Stomach smooth muscle (tissue), 2 donors: ENCODE measurements around the gene SLC25A20.

ENCODE experiments used
- H3K27ac ChIP-seq: one replicate; pipeline ENCODE4 v1.7.0; 2013; ENCODE audit warnings: mild to moderate bottlenecking, low read length, inconsistent platforms
- H3K27me3 ChIP-seq, 2 donors: one replicate each; pipeline ENCODE4 v1.7.0; 2013; ENCODE audit warnings: low read length in 2 of 2; ENCODE audit not compliant: insufficient read depth in 2 of 2, control insufficient read depth in 1 of 2
- H3K36me3 ChIP-seq, 2 donors: one replicate each; pipeline ENCODE4 v1.7.0; 2013; ENCODE audit warnings: low read length in 2 of 2; ENCODE audit not compliant: control insufficient read depth in 2 of 2, insufficient read depth in 2 of 2
- H3K4me1 ChIP-seq: one replicate; pipeline ENCODE4 v1.7.0; 2013; ENCODE audit warnings: low read length; ENCODE audit not compliant: control insufficient read depth, insufficient read depth
- H3K4me3 ChIP-seq, 2 donors: one replicate each; pipeline ENCODE4 v1.7.0; 2013; ENCODE audit warnings: low read length in 2 of 2
- H3K9ac ChIP-seq, 2 donors: one replicate each; pipeline ENCODE4 v1.7.0; 2013; ENCODE audit warnings: low read length in 2 of 2, mild to moderate bottlenecking in 1 of 2
- H3K9me3 ChIP-seq, 2 donors: one replicate each; pipeline ENCODE4 v1.7.0; 2013; ENCODE audit warnings: low read length in 2 of 2; ENCODE audit not compliant: control insufficient read depth in 2 of 2
- donor health status: healthy.
- donor health status: Pancreatic carcinoma.

SLC25A20 gene

GRCh38 chr3:48858709-48859108 lies 40.0 kb downstream of the SLC25A20 start:
- H3K36me3 ChIP-seq: peaks cover 21 to 35% of the 10 kb centered on the region in 2 donors
- no peak overlapping the region for H3K9ac ChIP-seq
- H3K27ac ChIP-seq: no peak overlapping the region
- H3K4me3 ChIP-seq: no peak overlapping the region
- H3K27me3 ChIP-seq: no peaks in the 10 kb centered on the region
- no peaks in the 10 kb centered on the region for H3K9me3 ChIP-seq
- H3K4me1 ChIP-seq: no peaks in the 10 kb centered on the region

GRCh38 chr3:48857641-48858040 lies 41.0 kb downstream of the SLC25A20 start:
- Histone ChIP-seq H3K27me3 (no peaks in the 10 kb centered on the region), H3K4me1 (no peaks in the 10 kb centered on the region), H3K9ac (no peak overlapping the region), H3K27ac (no peak overlapping the region), H3K9me3 (no peaks in the 10 kb centered on the region), H3K36me3 (peaks cover 20 to 33% of the 10 kb centered on the region in 2 donors), H3K4me3 (no peak overlapping the region)

- no peak overlapping the region for H3K9ac ChIP-seq
Measured at GRCh38 chr3:48856469-48856868, 42.2 kb downstream of the SLC25A20 start.

DNA sequence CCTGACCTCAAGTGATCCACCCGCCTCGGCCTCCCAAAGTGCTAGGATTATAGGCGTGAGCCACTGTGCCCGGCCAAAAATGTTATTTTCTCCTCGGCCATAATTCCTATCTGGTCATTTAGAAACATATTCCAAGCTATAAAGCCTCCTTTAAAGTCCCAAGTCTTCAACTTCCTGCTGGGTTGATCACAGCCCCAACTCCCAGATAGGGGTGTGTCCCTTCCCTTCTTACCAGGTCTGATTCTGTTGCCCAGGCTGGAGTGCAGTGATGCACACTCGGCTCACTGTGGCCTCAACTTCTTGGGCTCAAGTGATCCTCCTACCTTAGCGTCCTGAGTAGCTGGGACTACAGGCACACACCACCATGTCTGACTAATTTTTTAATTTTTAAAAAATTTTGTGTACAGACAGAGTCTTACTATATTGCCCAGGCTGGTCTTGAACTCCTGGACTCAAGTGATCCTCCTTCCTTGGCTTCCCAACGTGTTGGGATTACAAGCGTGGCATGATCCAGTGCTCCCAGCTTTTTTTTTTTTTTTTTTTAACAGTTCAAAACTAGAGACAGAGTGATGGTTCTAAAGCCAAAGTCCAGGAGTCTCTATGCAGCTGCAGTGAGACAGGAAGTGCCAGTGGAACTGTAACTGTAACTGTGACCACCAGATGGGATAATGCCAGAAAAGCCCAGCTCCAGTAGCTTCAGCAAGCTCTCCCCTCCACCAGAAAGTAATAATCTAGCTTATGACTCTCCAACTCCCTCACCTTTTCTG lies 42.8 kb downstream of the SLC25A20 start:
- Histone ChIP-seq H3K4me1 (no peaks in the 10 kb centered on the region), H3K9me3 (no peaks in the 10 kb centered on the region), H3K36me3 (peaks cover 13 to 30% of the 10 kb centered on the region in 2 donors), H3K9ac (no peak overlapping the region), H3K27me3 (no peaks in the 10 kb centered on the region), H3K27ac (no peak overlapping the region), H3K4me3 (no peak overlapping the region)

More at GRCh38 chr3:48856469-48856868, 42.2 kb downstream of the SLC25A20 start:
- no peaks in the 10 kb centered on the region for H3K9me3 ChIP-seq
- H3K36me3 ChIP-seq: peaks cover 13 to 30% of the 10 kb centered on the region in 2 donors
- no peak overlapping the region for H3K4me3 ChIP-seq
- no peak overlapping the region for H3K27ac ChIP-seq
- no peaks in the 10 kb centered on the region for H3K27me3 ChIP-seq
- no peaks in the 10 kb centered on the region for H3K4me1 ChIP-seq

DNA sequence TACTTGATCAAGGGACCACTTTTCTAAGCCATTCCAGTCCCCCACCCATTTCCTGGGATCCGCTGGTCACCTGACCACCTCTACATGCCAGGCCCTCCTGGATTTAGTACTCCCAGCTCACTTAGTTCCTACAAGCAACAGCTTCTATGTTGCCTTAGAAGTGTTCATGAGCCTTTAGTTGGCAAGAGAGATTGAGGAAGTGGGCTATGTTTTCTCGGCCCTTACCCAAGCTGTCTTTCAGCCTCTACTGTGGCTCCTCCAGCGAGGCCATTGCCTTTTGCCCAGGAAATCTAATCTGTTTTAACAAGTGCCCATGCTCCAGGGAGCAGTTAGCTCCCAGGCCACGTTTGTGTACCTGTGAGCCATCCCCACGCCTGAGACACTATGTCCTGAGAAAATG lies 46.5 kb downstream of the SLC25A20 start:
- no peaks in the 10 kb centered on the region for H3K9me3 ChIP-seq
- peaks cover 0 to 10% of the 10 kb centered on the region in 2 donors for H3K36me3 ChIP-seq
- no peak overlapping the region for H3K9ac ChIP-seq
- H3K4me1 ChIP-seq: peaks cover 5% of the 10 kb centered on the region
- no peak overlapping the region for H3K27ac ChIP-seq
- no peaks in the 10 kb centered on the region for H3K27me3 ChIP-seq
- no peak overlapping the region for H3K4me3 ChIP-seq

GRCh38 chr3:48851407-48851806 lies 47.3 kb downstream of the SLC25A20 start:
- H3K27ac ChIP-seq: no peak overlapping the region
- no peak overlapping the region for H3K9ac ChIP-seq
- no peaks in the 10 kb centered on the region for H3K9me3 ChIP-seq
- peaks cover 7% of the 10 kb centered on the region for H3K4me1 ChIP-seq
- H3K4me3 ChIP-seq: no peak overlapping the region
- peaks cover 0 to 4% of the 10 kb centered on the region in 2 donors for H3K36me3 ChIP-seq
- H3K27me3 ChIP-seq: no peaks in the 10 kb centered on the region

DNA sequence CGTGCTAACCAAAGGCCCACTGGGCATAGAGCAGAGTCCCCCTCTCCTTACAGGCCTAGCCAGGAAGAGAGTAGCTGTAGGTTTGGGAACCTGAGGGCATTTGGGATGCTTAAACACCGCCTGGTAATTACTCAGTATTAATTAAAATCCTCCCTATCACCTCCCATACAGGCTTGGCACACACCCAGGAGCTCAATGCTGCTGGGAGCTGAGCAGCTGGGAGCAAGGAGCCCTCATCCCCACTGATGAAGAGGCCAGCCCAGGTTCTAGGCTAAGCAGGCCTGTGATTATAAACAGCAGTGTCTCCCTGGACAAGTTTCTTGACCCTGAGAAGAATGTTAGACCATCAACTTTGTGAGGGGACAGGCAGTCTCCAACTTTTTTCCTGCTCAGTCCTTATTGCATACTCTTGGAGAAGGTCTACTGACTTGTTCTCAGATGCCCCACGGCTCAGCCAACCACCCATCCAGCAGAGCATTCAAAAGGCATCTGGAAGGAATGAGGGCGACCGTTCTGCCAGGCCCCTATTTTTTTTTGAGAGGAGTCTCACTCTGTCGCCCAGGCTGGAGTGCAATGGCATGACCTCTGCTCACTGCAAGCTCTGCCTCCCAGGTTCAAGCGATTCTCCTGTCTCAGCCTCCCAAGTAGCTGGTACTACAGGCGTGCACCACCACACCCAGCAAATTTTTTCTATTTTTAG lies 49.7 kb downstream of the SLC25A20 start:
- Histone ChIP-seq H3K27ac (no peak overlapping the region), H3K4me1 (peaks cover 18% of the 10 kb centered on the region), H3K9ac (no peak overlapping the region), H3K27me3 (no peaks in the 10 kb centered on the region), H3K9me3 (no peaks in the 10 kb centered on the region), H3K4me3 (no peak overlapping the region), H3K36me3 (peaks cover 0 to 4% of the 10 kb centered on the region in 2 donors)

GRCh38 chr3:48847504-48848423 lies 50.9 kb downstream of the SLC25A20 start, which contains the start of gene PRKAR2A:
PRKAR2A (minus strand) TSS chr3:48847874; CDS start chr3:48847596, 278 bp downstream.
- Histone ChIP-seq H3K4me1 (peaks cover 18% of the 10 kb centered on the region), H3K9ac (peak within 1 kb of the TSS; percentile 81 to 89), H3K9me3 (no peaks in the 10 kb centered on the region)

DNA sequence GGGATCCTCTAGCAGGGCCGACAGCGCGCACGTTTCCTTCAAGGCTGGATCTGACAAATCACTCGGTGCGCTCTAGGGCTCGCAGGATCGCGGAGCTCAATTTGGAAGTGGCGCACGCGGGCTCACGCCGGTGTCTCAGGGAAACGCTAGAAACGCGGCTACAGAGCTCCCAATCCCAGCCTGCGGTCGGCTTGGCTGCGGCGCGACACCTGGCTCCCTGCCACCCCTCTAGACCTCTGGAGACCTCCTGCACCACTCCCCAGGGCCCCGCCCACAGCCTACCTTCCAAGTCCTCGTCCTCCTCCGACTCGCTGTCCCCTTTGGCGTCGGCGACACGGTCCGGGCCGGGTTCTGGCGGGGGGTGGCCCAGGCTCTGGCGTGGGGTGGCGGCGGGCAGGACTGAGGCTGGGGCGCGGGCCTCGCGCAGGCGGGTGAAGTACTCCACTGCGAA lies 51.6 kb downstream of the SLC25A20 start:
- H3K4me3 ChIP-seq: peak overlapping the region; percentile 83 to 84
- H3K27me3 ChIP-seq: no peaks in the 10 kb centered on the region
- peaks cover 18% of the 10 kb centered on the region for H3K4me1 ChIP-seq
- H3K9me3 ChIP-seq: no peaks in the 10 kb centered on the region
- H3K27ac ChIP-seq: peak overlapping the region; percentile 90
- peak overlapping the region; percentile 52 to 81 for H3K9ac ChIP-seq
- no peaks in the 10 kb centered on the region for H3K36me3 ChIP-seq

More at GRCh38 chr3:48847504-48848423, 50.9 kb downstream of the SLC25A20 start, which contains the start of gene PRKAR2A:
- Histone ChIP-seq H3K27ac (peak within 1 kb of the TSS; percentile 90), H3K4me3 (peak within 1 kb of the TSS; percentile 83 to 84), H3K36me3 (peaks cover 0 to 4% of the 10 kb centered on the region in 2 donors), H3K27me3 (no peaks in the 10 kb centered on the region)

DNA sequence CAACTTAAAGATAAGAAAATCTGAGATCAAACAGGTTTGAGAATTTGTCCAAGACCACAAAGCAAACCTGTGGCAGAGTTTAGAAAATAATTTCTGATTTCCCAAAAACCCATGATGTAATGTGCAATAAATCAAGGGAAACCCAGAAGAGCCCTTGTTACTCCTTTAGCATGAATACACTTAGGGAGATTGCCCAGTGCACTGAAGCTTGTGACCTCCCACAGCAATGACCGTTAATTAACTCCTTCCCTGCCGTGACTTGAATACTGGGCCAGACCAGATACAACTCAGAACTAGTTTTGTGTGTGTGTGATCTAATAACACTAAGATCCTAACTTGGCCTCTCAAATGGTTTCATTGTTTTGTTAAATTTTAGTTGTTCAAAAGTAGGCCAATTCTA lies 53.5 kb downstream of the SLC25A20 start:
- H3K27ac ChIP-seq: no peak overlapping the region
- peaks cover 18% of the 10 kb centered on the region for H3K4me1 ChIP-seq
- no peak overlapping the region for H3K9ac ChIP-seq
- H3K27me3 ChIP-seq: no peaks in the 10 kb centered on the region
- no peaks in the 10 kb centered on the region for H3K36me3 ChIP-seq
- no peaks in the 10 kb centered on the region for H3K9me3 ChIP-seq
- H3K4me3 ChIP-seq: peak overlapping the region in 1 of 2 donors; percentile 55
